ENCODE measurements around the gene MBD6. TPM values are rescaled to one million over a fixed set of nuclear protein-coding genes. Genes with fewer than 3 reads are reported as not detected.
"Not testable (repeated sequence)": the region's sequence is repeated elsewhere in the genome, so short reads cannot be mapped to it uniquely, and the experiment has no call there.

The MBD6 gene
- total and polyA plus RNA-seq, 2 experiments from 2014 or later = 14.1 to 36.9 TPM

- TF ChIP-seq, protein P1, sequence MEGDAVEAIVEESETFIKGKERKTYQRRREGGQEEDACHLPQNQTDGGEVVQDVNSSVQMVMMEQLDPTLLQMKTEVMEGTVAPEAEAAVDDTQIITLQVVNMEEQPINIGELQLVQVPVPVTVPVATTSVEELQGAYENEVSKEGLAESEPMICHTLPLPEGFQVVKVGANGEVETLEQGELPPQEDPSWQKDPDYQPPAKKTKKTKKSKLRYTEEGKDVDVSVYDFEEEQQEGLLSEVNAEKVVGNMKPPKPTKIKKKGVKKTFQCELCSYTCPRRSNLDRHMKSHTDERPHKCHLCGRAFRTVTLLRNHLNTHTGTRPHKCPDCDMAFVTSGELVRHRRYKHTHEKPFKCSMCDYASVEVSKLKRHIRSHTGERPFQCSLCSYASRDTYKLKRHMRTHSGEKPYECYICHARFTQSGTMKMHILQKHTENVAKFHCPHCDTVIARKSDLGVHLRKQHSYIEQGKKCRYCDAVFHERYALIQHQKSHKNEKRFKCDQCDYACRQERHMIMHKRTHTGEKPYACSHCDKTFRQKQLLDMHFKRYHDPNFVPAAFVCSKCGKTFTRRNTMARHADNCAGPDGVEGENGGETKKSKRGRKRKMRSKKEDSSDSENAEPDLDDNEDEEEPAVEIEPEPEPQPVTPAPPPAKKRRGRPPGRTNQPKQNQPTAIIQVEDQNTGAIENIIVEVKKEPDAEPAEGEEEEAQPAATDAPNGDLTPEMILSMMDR (IDR thresholded peaks at IDR 0.05; ENCODE audit: low read depth, low read length) = peak; percentile 14
- no peak for DNase-seq (ENCODE audit: low read depth in 1 of 2, low spot score in 1 of 2)
- Histone ChIP-seq H3K9me3 (ENCODE audit: low read depth) (no peaks in the 10 kb centered on the region), H3K4me1 (ENCODE audit: low read depth) (peaks cover 6% of the 10 kb centered on the region), H3K4me3 (no peak overlapping the region), H3K27me3 (no peaks in the 10 kb centered on the region), H3K36me3 (peaks cover 19% of the 10 kb centered on the region), H3K27ac (no peak overlapping the region)
Measured at GRCh38 chr12:57491393-57492280, 31.0 kb upstream of the MBD6 start.

DNA sequence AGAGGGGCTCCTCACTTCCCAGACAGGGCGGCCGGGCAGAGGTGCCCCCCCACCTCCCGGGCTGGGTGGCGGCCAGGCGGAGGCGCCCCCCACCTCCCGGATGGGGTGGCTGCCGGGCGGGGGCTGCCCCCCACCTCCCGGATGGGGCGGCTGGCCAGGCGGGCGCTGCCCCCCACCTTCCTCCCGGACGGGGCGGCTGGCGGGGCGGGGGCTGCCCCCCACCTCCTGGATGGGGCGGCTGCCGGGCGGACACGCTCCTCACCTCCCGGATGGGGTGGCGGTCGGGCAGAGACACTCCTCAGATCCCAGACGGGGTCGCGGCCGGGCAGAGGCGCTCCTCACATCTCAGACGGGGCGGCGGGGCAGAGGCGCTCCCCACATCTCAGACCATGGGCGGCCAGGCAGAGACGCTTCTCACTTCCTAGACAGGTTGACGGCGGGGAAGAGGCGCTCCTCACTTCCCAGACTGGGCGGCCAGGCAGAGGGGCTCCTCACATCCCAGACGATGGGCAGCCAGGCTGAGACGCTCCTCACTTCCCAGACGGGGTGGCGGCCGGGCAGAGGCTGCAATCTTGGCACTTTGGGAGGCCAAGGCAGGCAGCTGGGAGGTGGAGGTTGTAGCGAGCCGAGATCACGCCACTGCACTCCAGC lies 27.4 kb upstream of the MBD6 start:
- not testable (repeated sequence) for H3K9me3 ChIP-seq (ENCODE audit: low read depth); H3K27me3 ChIP-seq; DNase-seq (ENCODE audit: low read depth in 1 of 2, low spot score in 1 of 2); H3K27ac ChIP-seq; H3K4me1 ChIP-seq (ENCODE audit: low read depth); H3K4me3 ChIP-seq
- H3K36me3 ChIP-seq = peaks cover 31% of the 10 kb centered on the region

GRCh38 chr12:57496822-57497221 lies 25.8 kb upstream of the MBD6 start:
- H3K4me1 ChIP-seq (ENCODE audit: low read depth) = no peaks in the 10 kb centered on the region
- no peak for DNase-seq (ENCODE audit: low read depth in 1 of 2, low spot score in 1 of 2)
- TF ChIP-seq, protein P1 (IDR thresholded peaks at IDR 0.05; ENCODE audit: low read depth, low read length) = no peak
- no peaks in the 10 kb centered on the region for H3K9me3 ChIP-seq (ENCODE audit: low read depth)
- no peak overlapping the region for H3K27ac ChIP-seq
- no peak overlapping the region for H3K4me3 ChIP-seq
- H3K36me3 ChIP-seq = peaks cover 27% of the 10 kb centered on the region
- no peaks in the 10 kb centered on the region for H3K27me3 ChIP-seq

DNA sequence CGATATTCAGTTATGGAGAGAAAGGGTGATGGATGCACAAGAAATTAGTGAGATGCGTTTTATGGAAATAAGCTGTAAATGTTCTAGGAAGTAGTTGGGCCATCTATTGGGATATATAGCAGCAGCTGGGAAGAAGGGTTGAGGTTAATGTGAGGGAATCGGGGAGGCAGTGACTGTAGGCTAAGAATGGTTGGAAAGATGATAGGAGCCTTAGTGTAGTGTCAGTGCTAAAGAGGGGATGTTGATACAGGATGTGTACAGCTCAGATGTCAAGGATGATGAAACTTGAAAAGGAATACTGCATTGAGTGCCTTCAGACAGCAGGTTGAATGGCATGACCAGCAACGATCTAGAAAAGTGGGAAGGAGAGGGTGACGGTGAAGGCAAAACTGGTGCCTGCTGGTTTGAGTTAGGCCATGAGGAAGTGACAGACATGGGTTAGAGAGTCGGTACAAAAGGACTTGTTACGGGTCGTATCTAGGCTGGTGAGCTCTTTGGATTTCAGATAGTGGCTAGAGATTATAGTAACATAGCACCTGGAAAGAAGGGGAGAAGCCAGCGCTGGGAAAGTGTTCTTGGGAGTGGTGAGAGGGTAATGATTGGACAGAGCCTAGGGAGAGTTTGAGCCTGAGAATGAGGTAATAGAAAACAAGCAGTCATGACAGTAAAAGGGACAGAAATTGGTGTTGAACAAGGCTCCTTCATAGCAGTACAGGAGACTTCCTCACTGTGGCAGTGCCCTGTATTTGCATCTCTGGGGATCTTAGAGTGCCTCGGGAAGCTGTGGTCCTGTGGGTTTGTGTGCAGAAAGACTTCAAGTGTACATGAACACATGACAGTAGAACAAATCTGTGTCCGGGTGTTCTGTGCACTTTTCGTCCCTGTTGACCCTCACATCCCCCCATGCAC lies 25.1 kb upstream of the MBD6 start:
- Histone ChIP-seq H3K27me3 (no peaks in the 10 kb centered on the region), H3K4me3 (no peak overlapping the region), H3K36me3 (peaks cover 29% of the 10 kb centered on the region), H3K9me3 (ENCODE audit: low read depth) (no peaks in the 10 kb centered on the region), H3K27ac (no peak overlapping the region), H3K4me1 (ENCODE audit: low read depth) (no peaks in the 10 kb centered on the region)
- TF ChIP-seq, protein P1 (IDR thresholded peaks at IDR 0.05; ENCODE audit: low read depth, low read length) = no peak
- DNase-seq (ENCODE audit: low read depth in 1 of 2, low spot score in 1 of 2) = no peak

DNA sequence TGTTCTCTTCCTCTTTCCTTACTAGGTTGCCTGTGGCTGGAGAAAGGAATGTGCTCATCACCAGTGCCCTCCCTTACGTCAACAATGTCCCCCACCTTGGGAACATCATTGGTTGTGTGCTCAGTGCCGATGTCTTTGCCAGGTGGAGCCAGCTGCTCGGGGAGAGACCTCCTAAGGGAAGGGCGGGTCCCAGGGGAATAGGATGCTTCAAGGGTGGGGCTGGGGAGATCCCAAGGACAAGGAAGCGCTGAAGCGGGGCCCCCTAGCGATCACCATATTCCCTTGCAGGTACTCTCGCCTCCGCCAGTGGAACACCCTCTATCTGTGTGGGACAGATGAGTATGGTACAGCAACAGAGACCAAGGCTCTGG lies 24.5 kb upstream of the MBD6 start:
- TF ChIP-seq, protein P1 (IDR thresholded peaks at IDR 0.05; ENCODE audit: low read depth, low read length) = peak; percentile 5
- H3K27me3 ChIP-seq = no peaks in the 10 kb centered on the region
- H3K9me3 ChIP-seq (ENCODE audit: low read depth) = no peaks in the 10 kb centered on the region
- H3K36me3 ChIP-seq = peaks cover 24% of the 10 kb centered on the region
- H3K4me3 ChIP-seq = no peak overlapping the region
- H3K27ac ChIP-seq = no peak overlapping the region
- no peak for DNase-seq (ENCODE audit: low read depth in 1 of 2, low spot score in 1 of 2)
- no peaks in the 10 kb centered on the region for H3K4me1 ChIP-seq (ENCODE audit: low read depth)

All from cardiac muscle cell (in vitro differentiated cells and primary cell).